K562 (cell line): ENCODE results near the gene ZNF791.

Source experiments
- IRF2 ChIP-seq: sonication (generic); formaldehyde crosslinking; IDR thresholded peaks from 2 replicates; pipeline ENCODE4 v1.8.1; 2022; ENCODE audit warnings: mild to moderate bottlenecking, missing genetic modification reagents
- NR2C2 ChIP-seq, 2 experiments: fragments of 200-800 bp in 1 of 2; sonication (Bioruptor generic) in 1 of 2; sonication (generic) in 1 of 2; formaldehyde crosslinking in 1 of 2; IDR thresholded peaks; 2 replicates each; pipeline versions ENCODE4 v1.6.1 to v1.8.0; 2016 to 2022; ENCODE audit warnings: mild to moderate bottlenecking in 1 of 2, missing compliant biosample characterization in 1 of 2, missing genetic modification characterization in 1 of 2, missing genetic modification reagents in 1 of 2
- ZNF263 ChIP-seq: sonication (generic); formaldehyde crosslinking; IDR thresholded peaks from 2 replicates; pipeline ENCODE4 v1.8.0; 2022; ENCODE audit warnings: mild to moderate bottlenecking, missing genetic modification reagents, borderline replicate concordance
- ZNF274 ChIP-seq: IDR thresholded peaks from 2 replicates; pipeline ENCODE4 v1.6.1; 2011; ENCODE audit warnings: low read depth, mild to moderate bottlenecking, low read length, moderate library complexity, borderline replicate concordance
- TF ChIP-seq, protein P1 (sequence below): fragments of 250-450 bp; sonication (Bioruptor Pico); IDR thresholded peaks from 2 replicates; pipeline ENCODE4 v1.6.1; 2021; ENCODE audit warnings: mild to moderate bottlenecking
- TF ChIP-seq, protein P2 (sequence below): fragments of 250-450 bp; sonication (Bioruptor Pico); IDR thresholded peaks from 2 replicates; pipeline ENCODE4 v1.8.0; 2021; ENCODE audit warnings: moderate library complexity, mild to moderate bottlenecking, inconsistent platforms
- TF ChIP-seq, protein P3 (sequence below): fragments of 250-450 bp; sonication (Bioruptor Pico); IDR thresholded peaks from 2 replicates; pipeline ENCODE4 v1.8.0; 2021; ENCODE audit warnings: moderate library complexity, mild to moderate bottlenecking, inconsistent platforms
- TF ChIP-seq, protein P4 (sequence below): sonication (generic); formaldehyde crosslinking; IDR thresholded peaks from 2 replicates; pipeline ENCODE4 v1.8.0; 2023; ENCODE audit warnings: mild to moderate bottlenecking, missing genetic modification reagents
- TF ChIP-seq, protein P5 (sequence below): sonication (generic); formaldehyde crosslinking; IDR thresholded peaks from 2 replicates; pipeline ENCODE4 v1.8.0; 2022; ENCODE audit warnings: missing genetic modification reagents, mild to moderate bottlenecking, borderline replicate concordance

DNA sequence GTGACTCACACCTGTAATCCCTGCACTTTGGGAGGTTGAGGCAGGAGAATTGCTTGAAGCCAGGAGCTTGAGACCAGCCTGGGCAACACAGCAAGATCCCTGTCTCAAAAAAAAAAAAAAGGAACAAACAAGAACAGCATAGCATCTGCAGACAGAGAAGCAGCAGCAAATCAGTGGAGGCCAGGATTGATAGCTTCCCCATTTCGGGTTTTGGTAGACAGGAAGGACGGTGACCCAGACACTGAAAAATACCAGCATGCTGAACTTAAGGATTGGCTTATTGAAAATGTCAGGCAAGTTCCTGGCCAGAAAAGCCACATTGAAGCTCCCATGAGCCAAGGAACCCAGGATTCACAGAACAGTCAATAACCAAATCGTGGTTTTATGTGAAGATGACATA, 3.1 kb upstream of the ZNF791 start:
- TF ChIP-seq, protein P1, sequence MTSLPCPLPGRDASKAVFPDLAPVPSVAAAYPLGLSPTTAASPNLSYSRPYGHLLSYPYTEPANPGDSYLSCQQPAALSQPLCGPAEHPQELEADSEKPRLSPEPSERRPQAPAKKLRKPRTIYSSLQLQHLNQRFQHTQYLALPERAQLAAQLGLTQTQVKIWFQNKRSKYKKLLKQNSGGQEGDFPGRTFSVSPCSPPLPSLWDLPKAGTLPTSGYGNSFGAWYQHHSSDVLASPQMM (CRISPR knock-in tag), result no peak
- TF ChIP-seq, protein P2, sequence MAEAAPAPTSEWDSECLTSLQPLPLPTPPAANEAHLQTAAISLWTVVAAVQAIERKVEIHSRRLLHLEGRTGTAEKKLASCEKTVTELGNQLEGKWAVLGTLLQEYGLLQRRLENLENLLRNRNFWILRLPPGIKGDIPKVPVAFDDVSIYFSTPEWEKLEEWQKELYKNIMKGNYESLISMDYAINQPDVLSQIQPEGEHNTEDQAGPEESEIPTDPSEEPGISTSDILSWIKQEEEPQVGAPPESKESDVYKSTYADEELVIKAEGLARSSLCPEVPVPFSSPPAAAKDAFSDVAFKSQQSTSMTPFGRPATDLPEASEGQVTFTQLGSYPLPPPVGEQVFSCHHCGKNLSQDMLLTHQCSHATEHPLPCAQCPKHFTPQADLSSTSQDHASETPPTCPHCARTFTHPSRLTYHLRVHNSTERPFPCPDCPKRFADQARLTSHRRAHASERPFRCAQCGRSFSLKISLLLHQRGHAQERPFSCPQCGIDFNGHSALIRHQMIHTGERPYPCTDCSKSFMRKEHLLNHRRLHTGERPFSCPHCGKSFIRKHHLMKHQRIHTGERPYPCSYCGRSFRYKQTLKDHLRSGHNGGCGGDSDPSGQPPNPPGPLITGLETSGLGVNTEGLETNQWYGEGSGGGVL (CRISPR knock-in tag), result no peak
- TF ChIP-seq, protein P3, sequence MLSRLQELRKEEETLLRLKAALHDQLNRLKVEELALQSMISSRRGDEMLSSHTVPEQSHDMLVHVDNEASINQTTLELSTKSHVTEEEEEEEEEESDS, result no peak
- TF ChIP-seq, protein P4, sequence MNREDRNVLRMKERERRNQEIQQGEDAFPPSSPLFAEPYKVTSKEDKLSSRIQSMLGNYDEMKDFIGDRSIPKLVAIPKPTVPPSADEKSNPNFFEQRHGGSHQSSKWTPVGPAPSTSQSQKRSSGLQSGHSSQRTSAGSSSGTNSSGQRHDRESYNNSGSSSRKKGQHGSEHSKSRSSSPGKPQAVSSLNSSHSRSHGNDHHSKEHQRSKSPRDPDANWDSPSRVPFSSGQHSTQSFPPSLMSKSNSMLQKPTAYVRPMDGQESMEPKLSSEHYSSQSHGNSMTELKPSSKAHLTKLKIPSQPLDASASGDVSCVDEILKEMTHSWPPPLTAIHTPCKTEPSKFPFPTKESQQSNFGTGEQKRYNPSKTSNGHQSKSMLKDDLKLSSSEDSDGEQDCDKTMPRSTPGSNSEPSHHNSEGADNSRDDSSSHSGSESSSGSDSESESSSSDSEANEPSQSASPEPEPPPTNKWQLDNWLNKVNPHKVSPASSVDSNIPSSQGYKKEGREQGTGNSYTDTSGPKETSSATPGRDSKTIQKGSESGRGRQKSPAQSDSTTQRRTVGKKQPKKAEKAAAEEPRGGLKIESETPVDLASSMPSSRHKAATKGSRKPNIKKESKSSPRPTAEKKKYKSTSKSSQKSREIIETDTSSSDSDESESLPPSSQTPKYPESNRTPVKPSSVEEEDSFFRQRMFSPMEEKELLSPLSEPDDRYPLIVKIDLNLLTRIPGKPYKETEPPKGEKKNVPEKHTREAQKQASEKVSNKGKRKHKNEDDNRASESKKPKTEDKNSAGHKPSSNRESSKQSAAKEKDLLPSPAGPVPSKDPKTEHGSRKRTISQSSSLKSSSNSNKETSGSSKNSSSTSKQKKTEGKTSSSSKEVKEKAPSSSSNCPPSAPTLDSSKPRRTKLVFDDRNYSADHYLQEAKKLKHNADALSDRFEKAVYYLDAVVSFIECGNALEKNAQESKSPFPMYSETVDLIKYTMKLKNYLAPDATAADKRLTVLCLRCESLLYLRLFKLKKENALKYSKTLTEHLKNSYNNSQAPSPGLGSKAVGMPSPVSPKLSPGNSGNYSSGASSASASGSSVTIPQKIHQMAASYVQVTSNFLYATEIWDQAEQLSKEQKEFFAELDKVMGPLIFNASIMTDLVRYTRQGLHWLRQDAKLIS (CRISPR knock-in tag), result no peak
- TF ChIP-seq NR2C2 (CRISPR knock-in tag; IDR thresholded peaks at IDR 0.05), result no peak
- TF ChIP-seq NR2C2 (tag; IDR thresholded peaks at IDR 0.05), result no peak
- TF ChIP-seq, protein P5, sequence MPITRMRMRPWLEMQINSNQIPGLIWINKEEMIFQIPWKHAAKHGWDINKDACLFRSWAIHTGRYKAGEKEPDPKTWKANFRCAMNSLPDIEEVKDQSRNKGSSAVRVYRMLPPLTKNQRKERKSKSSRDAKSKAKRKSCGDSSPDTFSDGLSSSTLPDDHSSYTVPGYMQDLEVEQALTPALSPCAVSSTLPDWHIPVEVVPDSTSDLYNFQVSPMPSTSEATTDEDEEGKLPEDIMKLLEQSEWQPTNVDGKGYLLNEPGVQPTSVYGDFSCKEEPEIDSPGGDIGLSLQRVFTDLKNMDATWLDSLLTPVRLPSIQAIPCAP (CRISPR knock-in tag), result no peak
- no peak for TF ChIP-seq ZNF263
- no peak for TF ChIP-seq IRF2 (CRISPR knock-in tag)
- no peak for TF ChIP-seq ZNF274
